ENCODE data around the gene PEAK3. TPM values are rescaled to one million over a fixed set of nuclear protein-coding genes. Genes with fewer than 3 reads are reported as not detected.

Gene PEAK3
- total RNA-seq, 2 donors from 2014 or later: 0.27 to 0.80 TPM

DNA sequence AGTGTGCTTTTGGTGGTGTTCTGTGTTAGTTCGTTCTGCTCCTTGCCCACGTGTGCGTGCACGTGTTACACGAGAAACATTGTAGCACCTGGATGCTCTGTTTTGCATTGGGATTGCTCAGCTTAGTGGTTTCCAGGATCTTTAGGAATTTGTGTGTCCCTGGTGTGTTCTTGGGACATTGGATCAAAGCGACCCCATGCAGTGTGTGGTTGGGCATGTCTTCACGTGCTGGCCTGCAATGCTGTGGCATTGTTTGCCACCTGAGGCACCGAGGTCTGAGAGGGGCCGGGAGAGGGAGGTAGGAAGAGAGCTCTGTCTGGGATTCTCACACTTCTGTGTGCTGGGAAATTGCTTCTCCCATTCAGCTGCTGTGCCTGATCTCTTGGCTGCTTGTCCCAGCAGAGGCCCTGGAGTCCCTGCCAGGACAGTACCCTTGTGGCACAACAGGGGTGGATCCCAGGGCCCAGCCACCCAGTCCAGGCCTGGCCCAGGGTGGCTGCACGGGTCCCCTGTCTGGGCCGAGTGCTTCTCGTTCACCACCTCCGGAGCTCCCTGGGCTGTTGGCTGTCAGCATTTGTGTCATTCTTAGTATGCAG lies 57.1 kb downstream of the PEAK3 start:
- Histone ChIP-seq H3K27me3 (replicated peaks; ENCODE audit: insufficient read depth) (no peaks in the 10 kb centered on the region), H3K4me1 (replicated peaks) (no peaks in the 10 kb centered on the region), H3K4me3 (no peak overlapping the region), H3K9me3 (no peaks in the 10 kb centered on the region), H3K36me3 (peaks cover 6 to 17% of the 10 kb centered on the region in 2 donors), H3K27ac (no peak overlapping the region)
- no peak for DNase-seq (ENCODE audit: low spot score)
- no peak for TF ChIP-seq CTCF (IDR thresholded peaks at IDR 0.05)
- no peak for TF ChIP-seq POLR2AphosphoS5 (IDR thresholded peaks at IDR 0.05)
- no peak for TF ChIP-seq POLR2A (IDR thresholded peaks at IDR 0.05)
- 59% methylated on average over 13 of the region's 13 CpGs for WGBS
- intact Hi-C loops (cut with DNase I): loop anchor here (5.0 kb wide), 2 partner anchors 38 to 68 kb away; no protein-coding TSS in a partner anchor

MicroRNAs encoded within 50 kb of the gene (microRNA counts, 767-probe panel; counts per million panel counts)
- 0 to 431 counts per million in 2 donors for microRNA hsa-miR-1227

Small RNAs within 50 kb of the gene (microRNA-seq; reads per million reads assigned to microRNA genes)
- gene MIR1227 (2.2 reads per million, percentile 31 among the genes with 10 or more reads in this experiment), gene MIR4321 (not detected)

Small RNAs within 50 kb of the gene (small RNA-seq; reads per million reads assigned to genes)
- gene MIR1227: 0.09 to 0.30 reads per million in 2 donors

Other genes with a start within 250 kb of the PEAK3 start
- gene MKNK2, start 230.9 kb downstream of the PEAK3 start, total RNA-seq: 100 to 1,000 TPM; 141 to 189 TPM
- 10 to 100 TPM; 40.1 to 43.5 TPM for gene MOB3A, start 185.8 kb downstream of the PEAK3 start, total RNA-seq
- 10 to 100 TPM; 11.8 to 50.2 TPM for gene IZUMO4, start 185.3 kb downstream of the PEAK3 start, total RNA-seq
- 100 to 1,000 TPM; 115 to 178 TPM for gene AP3D1, start 130.6 kb downstream of the PEAK3 start, total RNA-seq
- gene DOT1L, start 118.2 kb downstream of the PEAK3 start, total RNA-seq: 10 to 100 TPM; 11.2 to 75.0 TPM
- 10 to 100 TPM; 59.4 to 91.7 TPM for gene PLEKHJ1, start 45.8 kb downstream of the PEAK3 start, total RNA-seq
- 100 to 1,000 TPM in 1 of 2 donors, 10 to 100 TPM in 1; 31.9 to 113 TPM for gene SF3A2, start 45.4 kb downstream of the PEAK3 start, total RNA-seq
- gene AMH, start 32.9 kb downstream of the PEAK3 start, total RNA-seq: 100 to 1,000 TPM in 1 of 2 donors, under 1 TPM in 1; 0.46 to 160 TPM
- gene JSRP1, start 25.8 kb downstream of the PEAK3 start, total RNA-seq: under 1 TPM in 1 of 2 donors, not detected in 1; 0.96 TPM
- under 1 TPM in 1 of 2 donors, not detected in 1; 0.68 TPM for gene LINGO3, start 26.0 kb upstream of the PEAK3 start, total RNA-seq
- 100 to 1,000 TPM; 125 to 135 TPM for gene LSM7, start 46.4 kb upstream of the PEAK3 start, total RNA-seq
- 10 to 100 TPM; 54.0 to 87.1 TPM for gene SPPL2B, start 46.5 kb upstream of the PEAK3 start, total RNA-seq
- gene TMPRSS9, start 78.1 kb upstream of the PEAK3 start, total RNA-seq: 1 to 10 TPM in 1 of 2 donors, under 1 TPM in 1; 0.14 to 2.2 TPM
- 10 to 100 TPM; 52.0 to 52.3 TPM for gene TIMM13, start 145.4 kb upstream of the PEAK3 start, total RNA-seq
- 10 to 100 TPM; 28.5 to 39.1 TPM for gene LMNB2, start 174.8 kb upstream of the PEAK3 start, total RNA-seq
- 10 to 100 TPM; 90.7 to 94.6 TPM for gene GADD45B, start 194.0 kb upstream of the PEAK3 start, total RNA-seq